Neural cell (in vitro differentiated cells): ENCODE results near the gene ATG4C. TPM values are rescaled to one million over a fixed set of nuclear protein-coding genes. Genes with fewer than 3 reads are reported as not detected.

Experiments used
- H2AFZ ChIP-seq: fragments of 200-600, 300-800 bp; sonication (generic), shearing (Covaris generic); 2 replicates; pipeline ENCODE4 v1.6.0; 2014; ENCODE audit warnings: low read depth, mild to moderate bottlenecking, antibody characterized with exemption, low read length, moderate library complexity
- H3F3A ChIP-seq: fragments of 200-600 bp; shearing (Covaris generic); 2 replicates; pipeline ENCODE4 v1.6.1; 2016; ENCODE audit warnings: mild to moderate bottlenecking, moderate library complexity, mixed read lengths, antibody characterized with exemption, low read length; ENCODE audit not compliant: insufficient read depth, poor library complexity, severe bottlenecking
- H3K27ac ChIP-seq: fragments of 200-600, 300-800 bp; sonication (generic), shearing (Covaris generic); 2 replicates; pipeline ENCODE4 v1.5.1; 2014; ENCODE audit warnings: mild to moderate bottlenecking, low read length, moderate library complexity
- H3K27me3 ChIP-seq: fragments of 300-800, 200-600 bp; sonication (generic), shearing (Covaris generic); 2 replicates; pipeline ENCODE4 v1.6.0; 2014; ENCODE audit warnings: mild to moderate bottlenecking, low read depth, low read length, moderate library complexity; ENCODE audit not compliant: insufficient read depth
- H3K36me3 ChIP-seq: fragments of 300-800, 200-600 bp; sonication (generic), shearing (Covaris generic); 2 replicates; pipeline ENCODE4 v1.5.1; 2014; ENCODE audit warnings: mild to moderate bottlenecking, antibody characterized with exemption, low read length, moderate library complexity; ENCODE audit not compliant: insufficient read depth
- H3K4me2 ChIP-seq: fragments of 300-800, 200-600 bp; sonication (generic), shearing (Covaris generic); 2 replicates; pipeline ENCODE4 v1.6.0; 2014; ENCODE audit warnings: mild to moderate bottlenecking, low read length
- H3K4me3 ChIP-seq: fragments of 300-800, 200-600 bp; sonication (generic), shearing (Covaris generic); 2 replicates; pipeline ENCODE4 v1.5.1; 2014; ENCODE audit warnings: mild to moderate bottlenecking, low read length, moderate library complexity
- H3K79me2 ChIP-seq: fragments of 200-600 bp; shearing (Covaris generic); replicated peaks from 2 replicates; pipeline ENCODE4 v1.6.0; 2014; ENCODE audit warnings: mild to moderate bottlenecking, low read length, moderate library complexity; ENCODE audit not compliant: insufficient read depth
- H3K9ac ChIP-seq: fragments of 300-800, 200-600 bp; sonication (generic), shearing (Covaris generic); 2 replicates; pipeline ENCODE4 v1.6.1; 2016; ENCODE audit warnings: mild to moderate bottlenecking, low read length, mixed read lengths
- H3K9me2 ChIP-seq: fragments of 200-600 bp; shearing (Covaris generic); 2 replicates; pipeline ENCODE4 v1.6.1; 2016; ENCODE audit warnings: mild to moderate bottlenecking, low read length, mixed read lengths; ENCODE audit not compliant: insufficient read depth
- H3K9me3 ChIP-seq: fragments of 200-600, 300-800 bp; sonication (generic), shearing (Covaris generic); 2 replicates; pipeline ENCODE4 v1.6.1; 2016; ENCODE audit warnings: mild to moderate bottlenecking, mixed run types, low read length, moderate library complexity, mixed read lengths
- H4K20me1 ChIP-seq: fragments of 200-600 bp; shearing (Covaris generic); 2 replicates; pipeline ENCODE4 v1.6.1; 2016; ENCODE audit warnings: mild to moderate bottlenecking, mixed run types; ENCODE audit not compliant: insufficient read depth
- EP300 ChIP-seq: fragments of 450-650 bp; conservative IDR thresholded peaks from 2 replicates; pipeline ENCODE4 v1.6.1; 2014; ENCODE audit warnings: antibody characterized with exemption, mild to moderate bottlenecking, moderate library complexity; ENCODE audit not compliant: poor library complexity, severe bottlenecking
- EZH2 ChIP-seq: fragments of 200-600, 300-800 bp; shearing (Covaris generic), sonication (generic); IDR thresholded peaks from 2 replicates; pipeline ENCODE4 v1.6.1; 2014; ENCODE audit warnings: antibody characterized with exemption, low read length, borderline replicate concordance, mild to moderate bottlenecking; ENCODE audit not compliant: insufficient read depth, poor library complexity, severe bottlenecking
- MXI1 ChIP-seq: fragments of 450-650 bp; conservative IDR thresholded peaks from 2 replicates; pipeline ENCODE4 v1.6.1; 2014; ENCODE audit warnings: antibody characterized with exemption, mild to moderate bottlenecking; ENCODE audit not compliant: poor library complexity, severe bottlenecking
- POLR2AphosphoS5 ChIP-seq: IDR thresholded peaks from 2 replicates; pipeline ENCODE4 v1.6.1; 2012
- RAD21 ChIP-seq: fragments of 450-650 bp; conservative IDR thresholded peaks from 2 replicates; pipeline ENCODE4 v1.6.1; 2014; ENCODE audit warnings: antibody characterized with exemption, mild to moderate bottlenecking, moderate library complexity
- SMC3 ChIP-seq: fragments of 450-650 bp; conservative IDR thresholded peaks from 2 replicates; pipeline ENCODE4 v1.6.1; 2014; ENCODE audit warnings: antibody characterized with exemption, mild to moderate bottlenecking, moderate library complexity; ENCODE audit not compliant: poor library complexity
- TAF1 ChIP-seq: IDR thresholded peaks from 2 replicates; pipeline ENCODE4 v1.6.1; 2012; ENCODE audit warnings: low read depth
- polyA plus RNA-seq: library from polyadenylated mRNA; depleted of rRNA; stranded (reverse); fragments of >200 nt; gene quantifications from 2 replicates; pipeline ENCODE4 v1.2.3, GENCODE V29; 2014
- TF ChIP-seq, protein P1 (sequence below): fragments of 450-650 bp; IDR thresholded peaks from 2 replicates; pipeline ENCODE4 v1.5.1; 2014; ENCODE audit warnings: antibody characterized with exemption, mild to moderate bottlenecking, moderate library complexity; ENCODE audit not compliant: poor library complexity, severe bottlenecking
- TF ChIP-seq, protein P2 (sequence below): IDR thresholded peaks from 2 replicates; pipeline ENCODE4 v1.6.1; 2012; ENCODE audit warnings: borderline replicate concordance

Gene ATG4C
- polyA plus RNA-seq, 1 donor from 2014 or later = 11.0 TPM

DNA sequence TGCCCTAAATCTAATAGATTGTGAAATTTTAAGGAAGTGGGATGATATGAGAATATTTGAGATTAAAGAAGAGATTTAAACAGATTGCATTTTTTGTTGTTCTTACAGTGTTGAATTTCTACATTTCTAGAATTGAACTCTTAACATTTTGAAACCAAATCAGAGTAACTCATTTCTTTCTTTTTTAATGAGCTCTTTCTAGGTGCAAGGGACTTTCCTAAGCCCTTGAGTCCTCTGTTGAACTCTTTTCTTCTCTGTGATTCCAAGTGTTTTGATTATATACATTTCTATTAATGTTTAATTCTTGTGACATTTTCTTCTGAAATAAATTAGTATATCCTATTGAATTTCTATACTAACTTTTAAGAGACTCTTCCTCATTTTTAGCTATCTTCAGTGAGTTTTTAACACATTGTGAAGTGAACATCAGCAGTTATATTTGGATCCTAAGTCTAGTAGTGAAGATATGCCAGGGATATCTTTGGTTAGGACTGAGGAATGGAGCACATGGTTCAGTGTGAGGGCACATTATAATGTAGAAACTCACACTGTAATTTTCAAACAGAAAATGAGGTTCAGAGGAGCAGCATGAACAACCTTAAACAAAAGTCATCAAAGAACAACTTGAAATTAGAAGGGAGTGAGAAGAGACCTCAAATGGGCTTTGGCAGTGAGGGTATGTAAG, 53.1 kb downstream of the ATG4C start:
- H3K9ac ChIP-seq = no peak overlapping the region
- no peaks in the 10 kb centered on the region for H3F3A ChIP-seq
- H3K4me3 ChIP-seq = no peak overlapping the region
- H3K27ac ChIP-seq = no peak overlapping the region
- no peaks in the 10 kb centered on the region for H3K79me2 ChIP-seq
- TF ChIP-seq, protein P1, sequence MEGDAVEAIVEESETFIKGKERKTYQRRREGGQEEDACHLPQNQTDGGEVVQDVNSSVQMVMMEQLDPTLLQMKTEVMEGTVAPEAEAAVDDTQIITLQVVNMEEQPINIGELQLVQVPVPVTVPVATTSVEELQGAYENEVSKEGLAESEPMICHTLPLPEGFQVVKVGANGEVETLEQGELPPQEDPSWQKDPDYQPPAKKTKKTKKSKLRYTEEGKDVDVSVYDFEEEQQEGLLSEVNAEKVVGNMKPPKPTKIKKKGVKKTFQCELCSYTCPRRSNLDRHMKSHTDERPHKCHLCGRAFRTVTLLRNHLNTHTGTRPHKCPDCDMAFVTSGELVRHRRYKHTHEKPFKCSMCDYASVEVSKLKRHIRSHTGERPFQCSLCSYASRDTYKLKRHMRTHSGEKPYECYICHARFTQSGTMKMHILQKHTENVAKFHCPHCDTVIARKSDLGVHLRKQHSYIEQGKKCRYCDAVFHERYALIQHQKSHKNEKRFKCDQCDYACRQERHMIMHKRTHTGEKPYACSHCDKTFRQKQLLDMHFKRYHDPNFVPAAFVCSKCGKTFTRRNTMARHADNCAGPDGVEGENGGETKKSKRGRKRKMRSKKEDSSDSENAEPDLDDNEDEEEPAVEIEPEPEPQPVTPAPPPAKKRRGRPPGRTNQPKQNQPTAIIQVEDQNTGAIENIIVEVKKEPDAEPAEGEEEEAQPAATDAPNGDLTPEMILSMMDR = no peak
- TF ChIP-seq RAD21 (no peak), POLR2AphosphoS5 (no peak), EP300 (no peak), MXI1 (no peak), SMC3 (no peak), TAF1 (no peak), EZH2 (no peak)
- TF ChIP-seq, protein P2, sequence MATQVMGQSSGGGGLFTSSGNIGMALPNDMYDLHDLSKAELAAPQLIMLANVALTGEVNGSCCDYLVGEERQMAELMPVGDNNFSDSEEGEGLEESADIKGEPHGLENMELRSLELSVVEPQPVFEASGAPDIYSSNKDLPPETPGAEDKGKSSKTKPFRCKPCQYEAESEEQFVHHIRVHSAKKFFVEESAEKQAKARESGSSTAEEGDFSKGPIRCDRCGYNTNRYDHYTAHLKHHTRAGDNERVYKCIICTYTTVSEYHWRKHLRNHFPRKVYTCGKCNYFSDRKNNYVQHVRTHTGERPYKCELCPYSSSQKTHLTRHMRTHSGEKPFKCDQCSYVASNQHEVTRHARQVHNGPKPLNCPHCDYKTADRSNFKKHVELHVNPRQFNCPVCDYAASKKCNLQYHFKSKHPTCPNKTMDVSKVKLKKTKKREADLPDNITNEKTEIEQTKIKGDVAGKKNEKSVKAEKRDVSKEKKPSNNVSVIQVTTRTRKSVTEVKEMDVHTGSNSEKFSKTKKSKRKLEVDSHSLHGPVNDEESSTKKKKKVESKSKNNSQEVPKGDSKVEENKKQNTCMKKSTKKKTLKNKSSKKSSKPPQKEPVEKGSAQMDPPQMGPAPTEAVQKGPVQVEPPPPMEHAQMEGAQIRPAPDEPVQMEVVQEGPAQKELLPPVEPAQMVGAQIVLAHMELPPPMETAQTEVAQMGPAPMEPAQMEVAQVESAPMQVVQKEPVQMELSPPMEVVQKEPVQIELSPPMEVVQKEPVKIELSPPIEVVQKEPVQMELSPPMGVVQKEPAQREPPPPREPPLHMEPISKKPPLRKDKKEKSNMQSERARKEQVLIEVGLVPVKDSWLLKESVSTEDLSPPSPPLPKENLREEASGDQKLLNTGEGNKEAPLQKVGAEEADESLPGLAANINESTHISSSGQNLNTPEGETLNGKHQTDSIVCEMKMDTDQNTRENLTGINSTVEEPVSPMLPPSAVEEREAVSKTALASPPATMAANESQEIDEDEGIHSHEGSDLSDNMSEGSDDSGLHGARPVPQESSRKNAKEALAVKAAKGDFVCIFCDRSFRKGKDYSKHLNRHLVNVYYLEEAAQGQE = no peak
- H3K9me3 ChIP-seq = no peaks in the 10 kb centered on the region
- no peaks in the 10 kb centered on the region for H3K36me3 ChIP-seq
- H3K9me2 ChIP-seq = no peaks in the 10 kb centered on the region
- H4K20me1 ChIP-seq = no peaks in the 10 kb centered on the region
- H3K27me3 ChIP-seq = no peaks in the 10 kb centered on the region
- no peak overlapping the region for H2AFZ ChIP-seq
- H3K4me2 ChIP-seq = no peak overlapping the region

- Histone ChIP-seq H3K4me2 (no peak overlapping the region), H3K9me3 (no peaks in the 10 kb centered on the region), H3F3A (no peaks in the 10 kb centered on the region), H4K20me1 (no peaks in the 10 kb centered on the region), H2AFZ (no peak overlapping the region), H3K27me3 (no peaks in the 10 kb centered on the region), H3K79me2 (no peaks in the 10 kb centered on the region), H3K4me3 (no peak overlapping the region), H3K9me2 (no peaks in the 10 kb centered on the region), H3K36me3 (no peaks in the 10 kb centered on the region), H3K9ac (no peak overlapping the region), H3K27ac (no peak overlapping the region)
- no peak for TF ChIP-seq TAF1
- TF ChIP-seq MXI1 = no peak
- TF ChIP-seq SMC3 = no peak
- TF ChIP-seq, protein P2 = no peak
- TF ChIP-seq POLR2AphosphoS5 = no peak
- TF ChIP-seq EP300 = no peak
- no peak for TF ChIP-seq RAD21
- no peak for TF ChIP-seq EZH2
- TF ChIP-seq, protein P1 = no peak
Measured at GRCh38 chr1:62840555-62840954, 56.6 kb downstream of the ATG4C start.
